SK-N-MC (cell line): ENCODE measurements around the gene SHISAL1.

Experiments used
- DNase-seq: peaks from one replicate; pipeline ENCODE4 v3.0.0-alpha.2; 2011; ENCODE audit warnings: low read depth, low spot score
- H3K27ac ChIP-seq: fragments of 200-600 bp; sonication (generic); 2 replicates; pipeline ENCODE4 v1.5.1; 2016; ENCODE audit warnings: mixed run types
- H3K36me3 ChIP-seq: fragments of 200-600 bp; sonication (generic); 2 replicates; pipeline ENCODE4 v1.6.1; 2017; ENCODE audit warnings: antibody characterized with exemption, low read length, mixed read lengths; ENCODE audit not compliant: insufficient read depth
- H3K4me3 ChIP-seq: fragments of 200-600 bp; sonication (generic); 2 replicates; pipeline ENCODE4 v1.5.1; 2016
- H3K9ac ChIP-seq: fragments of 200-600 bp; sonication (generic); 2 replicates; pipeline ENCODE4 v1.8.0; 2017; ENCODE audit warnings: mixed run types, mixed read lengths; ENCODE audit not compliant: insufficient read length
- H3K9me3 ChIP-seq: fragments of 200-600 bp; sonication (generic); 2 replicates; pipeline ENCODE4 v1.6.1; 2017; ENCODE audit warnings: low read depth, mild to moderate bottlenecking, antibody characterized with exemption, low read length, moderate library complexity, mixed read lengths
- EZH2 ChIP-seq: fragments of 200-600 bp; sonication (generic); IDR thresholded peaks from one replicate; pipeline ENCODE4 v1.6.1; 2017; ENCODE audit warnings: antibody characterized with exemption
- FOXP2 ChIP-seq: optimal IDR thresholded peaks from 2 replicates; pipeline ENCODE3; 2011; ENCODE audit warnings: mild to moderate bottlenecking, moderate library complexity; ENCODE audit not compliant: insufficient read depth; ENCODE audit errors: extremely low read length, control extremely low read depth
- POLR2AphosphoS5 ChIP-seq: IDR thresholded peaks from 2 replicates; pipeline ENCODE4 v1.6.1; 2012; ENCODE audit warnings: mild to moderate bottlenecking, low read depth, low read length, borderline replicate concordance

SHISAL1 gene

GRCh38 chr22:44247923-44248892 lies 64.5 kb downstream of the SHISAL1 start:
- Histone ChIP-seq H3K4me3 (no peak overlapping the region), H3K27ac (no peak overlapping the region), H3K9me3 (no peaks in the 10 kb centered on the region), H3K9ac (no peak overlapping the region), H3K36me3 (no peaks in the 10 kb centered on the region)
- DNase-seq: no peak
- TF ChIP-seq EZH2 (no peak), POLR2AphosphoS5 (no peak), FOXP2 (no peak)

GRCh38 chr22:44247346-44247745 lies 65.4 kb downstream of the SHISAL1 start:
- no peak for DNase-seq
- H3K9ac ChIP-seq: no peak overlapping the region
- no peaks in the 10 kb centered on the region for H3K36me3 ChIP-seq
- no peaks in the 10 kb centered on the region for H3K9me3 ChIP-seq
- no peak overlapping the region for H3K4me3 ChIP-seq
- TF ChIP-seq EZH2 (no peak), POLR2AphosphoS5 (no peak), FOXP2 (no peak)
- no peak overlapping the region for H3K27ac ChIP-seq

DNA sequence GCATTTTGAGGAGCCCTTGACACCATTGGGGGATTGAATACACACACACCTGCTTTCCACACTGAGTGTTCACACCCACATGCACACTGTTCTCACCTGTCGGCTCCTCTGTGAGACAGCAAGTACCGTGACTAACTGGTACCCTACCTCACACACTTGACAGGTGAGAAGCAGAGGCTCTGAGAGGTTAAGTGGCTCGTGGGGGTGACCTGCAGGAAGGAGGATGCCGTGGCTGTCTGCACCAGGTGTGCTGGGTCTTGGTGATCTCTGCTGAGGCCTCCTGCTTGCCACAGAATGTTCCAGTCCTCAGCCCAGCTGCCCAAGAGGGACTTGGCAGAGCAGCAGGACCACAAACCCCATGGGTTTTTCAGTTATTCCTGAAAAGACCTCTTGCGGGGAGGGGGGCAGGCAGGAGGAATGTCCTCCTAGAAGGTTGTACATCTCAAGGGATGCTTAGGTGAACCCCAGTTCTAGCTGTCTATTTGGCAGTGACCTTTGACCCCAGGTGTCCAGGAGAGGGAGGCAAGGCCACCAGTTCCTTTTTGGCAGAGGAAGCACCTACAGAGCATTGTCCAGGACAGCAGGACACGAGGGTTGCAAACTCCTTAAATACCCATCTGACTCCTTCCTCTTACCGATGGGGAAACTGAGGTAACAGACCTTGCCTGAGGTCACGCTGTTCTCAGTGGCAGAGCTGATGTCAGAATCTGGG lies 66.0 kb downstream of the SHISAL1 start:
- no peak overlapping the region for H3K4me3 ChIP-seq
- TF ChIP-seq FOXP2 (no peak), POLR2AphosphoS5 (no peak), EZH2 (no peak)
- no peaks in the 10 kb centered on the region for H3K36me3 ChIP-seq
- H3K9me3 ChIP-seq: no peaks in the 10 kb centered on the region
- DNase-seq: no peak
- H3K27ac ChIP-seq: no peak overlapping the region
- H3K9ac ChIP-seq: no peak overlapping the region

DNA sequence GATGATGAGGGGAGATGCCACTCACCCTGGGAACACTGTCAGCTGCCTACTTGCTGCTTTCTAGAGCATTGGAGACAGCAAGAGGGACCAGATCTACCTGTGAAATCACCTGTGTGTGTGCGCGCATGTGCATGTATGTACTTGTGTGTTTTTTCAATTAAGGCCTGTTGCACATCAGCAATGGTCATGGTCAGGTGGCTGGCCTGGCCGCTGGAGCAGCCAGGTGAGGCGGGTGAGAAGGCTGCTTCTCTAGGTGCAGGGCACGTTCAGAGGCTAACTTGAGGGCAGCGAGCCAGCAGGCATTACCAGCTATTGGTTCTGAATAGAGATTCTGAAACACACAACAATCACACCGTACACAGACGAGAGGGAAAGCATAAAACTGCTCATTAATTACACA lies 66.9 kb downstream of the SHISAL1 start:
- no peak for DNase-seq
- no peak overlapping the region for H3K27ac ChIP-seq
- TF ChIP-seq POLR2AphosphoS5 (no peak), EZH2 (no peak), FOXP2 (no peak)

DNA sequence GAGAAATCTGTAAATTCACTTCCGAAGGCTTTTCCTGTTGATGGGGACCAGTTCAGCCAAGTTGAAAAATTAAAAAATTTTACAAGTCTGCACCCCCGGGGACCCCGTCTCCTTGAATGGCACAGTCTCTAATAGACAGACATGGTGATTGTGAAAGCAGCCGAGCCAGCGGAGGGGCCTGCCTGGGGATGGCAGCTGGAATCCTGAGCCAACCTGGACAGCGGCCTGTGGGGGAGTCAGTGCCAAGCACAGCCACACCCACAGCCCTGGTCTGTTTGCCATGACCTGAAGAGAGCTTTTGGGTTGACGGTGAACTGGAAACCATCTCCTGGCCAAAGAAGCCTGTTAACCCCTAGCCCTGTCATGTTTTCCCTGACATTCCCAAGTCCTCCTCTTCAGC lies 67.3 kb downstream of the SHISAL1 start:
- no peak for TF ChIP-seq EZH2
- TF ChIP-seq FOXP2: no peak
- no peak for TF ChIP-seq POLR2AphosphoS5
- Histone ChIP-seq H3K27ac (no peak overlapping the region), H3K9ac (no peak overlapping the region), H3K4me3 (no peak overlapping the region), H3K36me3 (no peaks in the 10 kb centered on the region), H3K9me3 (no peaks in the 10 kb centered on the region)
- DNase-seq: no peak

More for the DNA sequence above, 66.9 kb downstream of the SHISAL1 start:
- Histone ChIP-seq H3K4me3 (no peak overlapping the region), H3K36me3 (no peaks in the 10 kb centered on the region), H3K9ac (no peak overlapping the region), H3K9me3 (no peaks in the 10 kb centered on the region)

GRCh38 chr22:44244265-44244822 lies 68.4 kb downstream of the SHISAL1 start:
- no peak overlapping the region for H3K27ac ChIP-seq
- H3K9ac ChIP-seq: no peak overlapping the region
- H3K36me3 ChIP-seq: no peaks in the 10 kb centered on the region
- no peaks in the 10 kb centered on the region for H3K9me3 ChIP-seq
- TF ChIP-seq POLR2AphosphoS5 (no peak), FOXP2 (no peak), EZH2 (no peak)
- no peak for DNase-seq
- H3K4me3 ChIP-seq: no peak overlapping the region

DNA sequence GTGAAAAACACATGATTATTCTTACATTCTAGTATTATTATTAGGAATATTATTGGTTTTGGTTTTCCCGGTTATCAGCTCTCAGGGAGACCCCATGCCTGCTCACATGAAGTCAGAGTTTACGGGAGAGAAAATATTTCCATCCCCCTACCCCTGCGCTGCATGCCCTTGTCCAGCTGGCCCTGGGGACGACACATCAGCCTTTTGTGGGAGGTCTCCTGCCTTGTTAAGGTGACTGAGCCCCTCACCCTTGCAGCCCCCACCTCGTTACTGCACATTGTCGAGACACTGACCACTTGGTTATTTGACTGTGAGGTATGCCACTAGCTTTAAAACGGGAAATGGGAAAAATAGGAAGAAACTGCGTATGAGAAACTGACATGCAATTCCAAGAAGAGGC lies 69.0 kb downstream of the SHISAL1 start:
- H3K27ac ChIP-seq: no peak overlapping the region
- H3K9ac ChIP-seq: no peak overlapping the region
- H3K4me3 ChIP-seq: no peak overlapping the region
- TF ChIP-seq EZH2 (no peak), FOXP2 (no peak), POLR2AphosphoS5 (no peak)
- no peak for DNase-seq
- H3K9me3 ChIP-seq: no peaks in the 10 kb centered on the region
- H3K36me3 ChIP-seq: no peaks in the 10 kb centered on the region
